HUES64 (cell line): ENCODE results near the gene PAX5.

Source experiments
- H3K27ac ChIP-seq: 2 replicates; pipeline ENCODE4 v1.7.0; 2013; ENCODE audit warnings: low read depth, low read length, inconsistent platforms
- H3K27me3 ChIP-seq: 2 replicates; pipeline ENCODE4 v1.6.1; 2013; ENCODE audit warnings: mild to moderate bottlenecking, low read length; ENCODE audit not compliant: insufficient read depth
- H3K36me3 ChIP-seq: 2 replicates; pipeline ENCODE4 v1.6.1; 2013; ENCODE audit warnings: mild to moderate bottlenecking, low read length; ENCODE audit not compliant: insufficient read depth
- H3K4me1 ChIP-seq: 2 replicates; pipeline ENCODE4 v1.6.1; 2013; ENCODE audit warnings: mild to moderate bottlenecking, low read length, moderate library complexity; ENCODE audit not compliant: insufficient read depth
- H3K4me3 ChIP-seq: 2 replicates; pipeline ENCODE4 v1.5.1; 2013; ENCODE audit warnings: mild to moderate bottlenecking, low read length, moderate library complexity
- H3K9ac ChIP-seq: 2 replicates; pipeline ENCODE4 v1.6.1; 2013; ENCODE audit warnings: mild to moderate bottlenecking, low read depth, low read length
- H3K9me3 ChIP-seq: 2 replicates; pipeline ENCODE4 v1.6.1; 2013; ENCODE audit warnings: low read depth, low read length; ENCODE audit not compliant: insufficient read depth
- WGBS: fragments of 150-250, 120-280 bp; methylation state at CpG from one replicate; pipeline ENCODE4 v1.1.7; 2013; ENCODE audit warnings: missing lambda C conversion rate; 5-methylcytosine and 5-hydroxymethylcytosine counted together

Gene PAX5

GRCh38 chr9:36882594-36882993 is 151.5 kb downstream of the PAX5 start:
- Histone ChIP-seq H3K27ac (no peak overlapping the region), H3K27me3 (peaks cover 16% of the 10 kb centered on the region; the same call in 1 of the 2 replicates), H3K4me3 (no peak overlapping the region), H3K9me3 (no peaks in the 10 kb centered on the region), H3K9ac (no peak overlapping the region), H3K36me3 (no peaks in the 10 kb centered on the region), H3K4me1 (no peaks in the 10 kb centered on the region)
- 91% methylated on average over 3 of the region's 3 CpGs for WGBS

DNA sequence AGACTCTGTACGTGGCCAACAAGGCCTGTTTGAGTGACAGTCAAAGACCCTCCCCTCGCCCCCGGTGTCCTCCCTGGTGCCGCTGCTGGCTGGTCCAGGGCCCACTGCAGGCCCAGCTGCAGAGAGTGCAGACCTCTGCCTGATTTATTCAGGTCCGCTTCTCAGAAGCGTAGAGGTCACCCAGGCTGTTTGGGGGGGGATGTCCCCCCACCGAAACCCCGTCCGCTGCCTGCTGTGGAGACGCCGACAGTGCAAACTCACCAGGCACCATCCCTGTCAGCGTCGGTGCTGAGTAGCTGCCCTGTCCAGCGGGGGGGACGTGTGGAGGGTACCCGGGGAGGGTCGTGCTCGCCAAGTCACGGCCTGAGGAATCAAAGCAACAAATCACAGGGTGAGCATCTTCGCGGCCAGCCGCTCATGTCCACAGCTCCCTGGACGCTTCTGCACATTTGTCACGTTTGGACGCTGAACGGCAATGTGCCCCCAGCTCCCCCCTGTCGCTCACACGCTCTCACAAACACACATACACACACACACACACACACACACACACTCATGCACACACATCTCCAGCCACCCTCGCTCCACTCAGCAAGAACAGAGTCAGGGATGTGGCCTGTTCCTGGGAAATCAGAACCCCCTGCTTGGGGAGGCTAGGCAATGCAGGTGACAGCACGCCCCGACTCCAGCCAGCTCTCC is 152.2 kb downstream of the PAX5 start:
- no peak overlapping the region for H3K9ac ChIP-seq

GRCh38 chr9:36881316-36881715 is 152.8 kb downstream of the PAX5 start:
- no peak overlapping the region for H3K4me3 ChIP-seq
- no peak overlapping the region for H3K27ac ChIP-seq
- peaks cover 13% of the 10 kb centered on the region; the same call in 1 of the 2 replicates for H3K27me3 ChIP-seq
- no peaks in the 10 kb centered on the region for H3K4me1 ChIP-seq
- H3K9ac ChIP-seq: no peak overlapping the region
- no peaks in the 10 kb centered on the region for H3K9me3 ChIP-seq
- H3K36me3 ChIP-seq: no peaks in the 10 kb centered on the region
- WGBS: 88% methylated on average over 14 of the region's 14 CpGs

More for the DNA sequence above, 152.2 kb downstream of the PAX5 start:
- no peaks in the 10 kb centered on the region for H3K4me1 ChIP-seq
- H3K27me3 ChIP-seq: peaks cover 13% of the 10 kb centered on the region; the same call in 1 of the 2 replicates
- H3K36me3 ChIP-seq: no peaks in the 10 kb centered on the region
- 89% methylated on average over 31 of the region's 31 CpGs for WGBS
- no peak overlapping the region for H3K4me3 ChIP-seq
- no peaks in the 10 kb centered on the region for H3K9me3 ChIP-seq
- H3K27ac ChIP-seq: no peak overlapping the region

DNA sequence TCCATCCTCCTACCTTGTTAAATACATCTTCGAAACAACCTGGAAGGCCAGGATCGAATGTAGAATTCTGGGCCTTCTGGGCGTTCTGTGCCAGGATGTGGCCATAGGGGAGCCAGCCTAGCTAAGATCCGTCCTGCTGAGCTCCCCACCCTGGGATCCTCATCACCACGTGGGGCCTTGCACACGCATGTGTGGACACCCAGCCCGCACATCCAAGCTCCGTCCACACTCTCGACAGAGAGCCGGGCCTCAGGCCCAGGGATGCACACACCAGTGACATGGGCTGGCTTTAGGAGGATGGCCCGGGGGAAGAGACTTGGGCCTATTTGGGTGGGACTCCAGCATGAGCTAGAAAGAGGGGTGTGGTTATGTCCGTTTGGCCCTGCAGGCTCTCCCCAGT is 154.0 kb downstream of the PAX5 start:
- Histone ChIP-seq H3K27me3 (peaks cover 12% of the 10 kb centered on the region; the same call in 1 of the 2 replicates), H3K4me3 (no peak overlapping the region), H3K9ac (no peak overlapping the region), H3K9me3 (no peaks in the 10 kb centered on the region; the same call in 1 of the 2 replicates), H3K4me1 (no peaks in the 10 kb centered on the region), H3K36me3 (no peaks in the 10 kb centered on the region), H3K27ac (no peak overlapping the region)
- WGBS: 91% methylated on average over 12 of the region's 12 CpGs

GRCh38 chr9:36878986-36879982 is 154.8 kb downstream of the PAX5 start:
- Histone ChIP-seq H3K36me3 (no peaks in the 10 kb centered on the region), H3K27ac (no peak overlapping the region), H3K9ac (no peak overlapping the region), H3K27me3 (peaks cover 4% of the 10 kb centered on the region; the same call in 1 of the 2 replicates), H3K4me1 (no peaks in the 10 kb centered on the region), H3K4me3 (no peak overlapping the region), H3K9me3 (no peaks in the 10 kb centered on the region; the same call in 1 of the 2 replicates)
- 86% methylated on average over 18 of the region's 18 CpGs for WGBS

DNA sequence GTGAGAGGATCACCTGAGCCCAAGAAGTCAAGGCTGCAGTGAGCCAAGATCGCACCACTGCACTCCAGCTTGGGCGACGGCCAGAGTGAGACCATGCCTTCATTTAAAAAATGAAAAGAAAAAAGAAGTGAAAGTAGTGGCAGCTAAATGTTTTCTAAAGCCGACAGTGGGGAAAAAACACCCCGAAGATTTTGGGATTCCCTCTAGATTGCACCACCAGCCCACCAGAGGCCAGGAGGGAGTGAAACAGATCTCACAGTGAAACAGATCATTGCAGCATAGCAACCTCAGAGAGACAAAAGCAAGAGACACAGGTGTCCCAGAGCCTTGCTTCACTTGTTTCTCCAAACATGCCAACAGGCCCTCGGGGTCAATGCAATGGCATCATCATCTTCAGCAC is 156.8 kb downstream of the PAX5 start:
- H3K36me3 ChIP-seq: no peaks in the 10 kb centered on the region
- H3K27ac ChIP-seq: no peak overlapping the region
- no peak overlapping the region for H3K4me3 ChIP-seq
- no peaks in the 10 kb centered on the region; the same call in 1 of the 2 replicates for H3K27me3 ChIP-seq
- H3K9ac ChIP-seq: no peak overlapping the region
- H3K9me3 ChIP-seq: no peaks in the 10 kb centered on the region; the same call in 1 of the 2 replicates
- H3K4me1 ChIP-seq: no peaks in the 10 kb centered on the region
- WGBS: 90% methylated on average over 6 of the region's 6 CpGs

DNA sequence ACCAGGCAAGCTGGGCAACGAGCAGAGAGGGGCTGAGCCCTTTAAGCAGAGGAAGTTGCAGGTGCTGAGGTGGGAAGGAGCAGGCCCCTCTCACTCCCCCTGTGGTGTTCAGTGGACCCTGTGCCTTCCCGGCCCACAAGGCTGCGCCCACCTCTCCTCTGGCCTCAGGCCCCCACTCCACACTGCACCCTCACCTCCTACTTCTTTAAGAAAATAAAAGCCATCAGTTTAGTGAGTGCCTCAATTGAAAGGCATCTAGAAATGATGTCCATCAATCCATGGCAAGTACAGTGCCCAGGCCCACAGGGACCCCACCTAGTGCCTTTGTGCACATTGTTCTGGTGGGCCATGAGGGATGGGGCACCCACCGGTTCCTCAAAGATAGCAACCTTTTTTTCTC is 158.0 kb downstream of the PAX5 start:
- Histone ChIP-seq H3K27ac (no peak overlapping the region), H3K36me3 (no peaks in the 10 kb centered on the region), H3K27me3 (no peaks in the 10 kb centered on the region; the same call in 1 of the 2 replicates), H3K4me1 (no peaks in the 10 kb centered on the region), H3K9ac (no peak overlapping the region), H3K9me3 (no peaks in the 10 kb centered on the region; the same call in 1 of the 2 replicates), H3K4me3 (no peak overlapping the region)
- WGBS: 91% methylated on average over 4 of the region's 4 CpGs

- Histone ChIP-seq H3K9ac (no peak overlapping the region), H3K27me3 (no peaks in the 10 kb centered on the region; the same call in 1 of the 2 replicates), H3K4me3 (no peak overlapping the region), H3K4me1 (no peaks in the 10 kb centered on the region), H3K9me3 (no peaks in the 10 kb centered on the region; the same call in 1 of the 2 replicates), H3K27ac (no peak overlapping the region), H3K36me3 (no peaks in the 10 kb centered on the region)
- WGBS: 89% methylated on average over 6 of the region's 6 CpGs
Measured at GRCh38 chr9:36874921-36875320, 159.1 kb downstream of the PAX5 start.

- Histone ChIP-seq H3K27ac (no peak overlapping the region), H3K36me3 (no peaks in the 10 kb centered on the region), H3K9me3 (no peaks in the 10 kb centered on the region; the same call in 1 of the 2 replicates), H3K27me3 (no peaks in the 10 kb centered on the region; the same call in 1 of the 2 replicates), H3K4me3 (no peak overlapping the region), H3K9ac (no peak overlapping the region), H3K4me1 (no peaks in the 10 kb centered on the region)
- 92% methylated on average over 3 of the region's 3 CpGs for WGBS
Measured at GRCh38 chr9:36874261-36874660, 159.8 kb downstream of the PAX5 start.

GRCh38 chr9:36873247-36873875 is 160.7 kb downstream of the PAX5 start:
- H3K36me3 ChIP-seq: no peaks in the 10 kb centered on the region
- no peaks in the 10 kb centered on the region for H3K4me1 ChIP-seq
- no peak overlapping the region for H3K9ac ChIP-seq
- H3K9me3 ChIP-seq: no peaks in the 10 kb centered on the region; the same call in 1 of the 2 replicates
- WGBS: 63% methylated on average over 8 of the region's 8 CpGs
- H3K27me3 ChIP-seq: no peaks in the 10 kb centered on the region; the same call in 1 of the 2 replicates
- H3K27ac ChIP-seq: no peak overlapping the region
- no peak overlapping the region for H3K4me3 ChIP-seq
